ENCODE measurements around the gene BHLHE23.

Gene BHLHE23

GRCh38 chr20:63006540-63007359, at the start of gene BHLHE23:
TSS of gene BHLHE23 (minus strand) at chr20:63006964. CDS start at chr20:63006774, 190 bp downstream.
- no peak for TF ChIP-seq TAF1 (IDR thresholded peaks at IDR 0.05; ENCODE audit: low read depth)
- no peak for TF ChIP-seq RAD21 (IDR thresholded peaks at IDR 0.05; ENCODE audit: low read depth)
- no peak for TF ChIP-seq EGR1 (IDR thresholded peaks at IDR 0.05)
- TF ChIP-seq TCF12 (IDR thresholded peaks at IDR 0.05; ENCODE audit: low read depth), result no peak
- TF ChIP-seq USF1 (IDR thresholded peaks at IDR 0.05), result no peak
- no peak for TF ChIP-seq FOXM1 (IDR thresholded peaks at IDR 0.05; ENCODE audit: borderline replicate concordance, low read depth)
- no peak for TF ChIP-seq TEAD4 (IDR thresholded peaks at IDR 0.05)
- TF ChIP-seq NFIC (IDR thresholded peaks at IDR 0.05), result no peak
- no peak for TF ChIP-seq YY1 (IDR thresholded peaks at IDR 0.05; ENCODE audit: low read depth)
- TF ChIP-seq CEBPB (IDR thresholded peaks at IDR 0.05), result no peak
- no peak for TF ChIP-seq EP300 (IDR thresholded peaks at IDR 0.05; ENCODE audit: borderline replicate concordance)
- TF ChIP-seq CREB1 (IDR thresholded peaks at IDR 0.05; ENCODE audit: low read depth), result no peak
- no peak for TF ChIP-seq REST (IDR thresholded peaks at IDR 0.05; ENCODE audit: low read depth)
- TF ChIP-seq MAX (IDR thresholded peaks at IDR 0.05), result no peak
- TF ChIP-seq ZBTB7A (IDR thresholded peaks at IDR 0.05; ENCODE audit: low read depth), result no peak

GRCh38 chr20:63055575-63056235, 48.9 kb upstream of the BHLHE23 start:
- no peak for TF ChIP-seq RAD21 (IDR thresholded peaks at IDR 0.05; ENCODE audit: low read depth)
- no peak for TF ChIP-seq CREB1 (IDR thresholded peaks at IDR 0.05; ENCODE audit: low read depth)
- TF ChIP-seq YY1 (IDR thresholded peaks at IDR 0.05; ENCODE audit: low read depth), result no peak
- no peak for TF ChIP-seq EGR1 (IDR thresholded peaks at IDR 0.05)
- TF ChIP-seq CEBPB (IDR thresholded peaks at IDR 0.05), result no peak

- no peak for TF ChIP-seq TAF1 (IDR thresholded peaks at IDR 0.05; ENCODE audit: low read depth)
- TF ChIP-seq MAX (IDR thresholded peaks at IDR 0.05), result no peak
- no peak for TF ChIP-seq EGR1 (IDR thresholded peaks at IDR 0.05)
- no peak for TF ChIP-seq NFIC (IDR thresholded peaks at IDR 0.05)
- no peak for TF ChIP-seq CREB1 (IDR thresholded peaks at IDR 0.05; ENCODE audit: low read depth)
- TF ChIP-seq TEAD4 (IDR thresholded peaks at IDR 0.05), result no peak
- TF ChIP-seq EP300 (IDR thresholded peaks at IDR 0.05; ENCODE audit: borderline replicate concordance), result no peak
- no peak for TF ChIP-seq ZBTB7A (IDR thresholded peaks at IDR 0.05; ENCODE audit: low read depth)
- TF ChIP-seq RAD21 (IDR thresholded peaks at IDR 0.05; ENCODE audit: low read depth), result no peak
- no peak for TF ChIP-seq FOXM1 (IDR thresholded peaks at IDR 0.05; ENCODE audit: borderline replicate concordance, low read depth)
- no peak for TF ChIP-seq YY1 (IDR thresholded peaks at IDR 0.05; ENCODE audit: low read depth)
- no peak for TF ChIP-seq REST (IDR thresholded peaks at IDR 0.05; ENCODE audit: low read depth)
- no peak for TF ChIP-seq TCF12 (IDR thresholded peaks at IDR 0.05; ENCODE audit: low read depth)
- no peak for TF ChIP-seq USF1 (IDR thresholded peaks at IDR 0.05)
- TF ChIP-seq CEBPB (IDR thresholded peaks at IDR 0.05), result no peak
Observed at GRCh38 chr20:63054681-63055240, 48.0 kb upstream of the BHLHE23 start.

- no peak for TF ChIP-seq RAD21 (IDR thresholded peaks at IDR 0.05; ENCODE audit: low read depth)
- no peak for TF ChIP-seq EGR1 (IDR thresholded peaks at IDR 0.05)
- TF ChIP-seq TAF1 (IDR thresholded peaks at IDR 0.05; ENCODE audit: low read depth), result no peak
- no peak for TF ChIP-seq REST (IDR thresholded peaks at IDR 0.05; ENCODE audit: low read depth)
Observed at GRCh38 chr20:63054103-63054474, 47.3 kb upstream of the BHLHE23 start.
